Loucy (cell line): Measurements from ENCODE around the gene AKR7A2.
"Not testable (repeated sequence)": the region's sequence is repeated elsewhere in the genome, so short reads cannot be mapped to it uniquely, and the experiment has no call there.

Source experiments
- EZH2phosphoT487 ChIP-seq: fragments of 200-600 bp; IDR thresholded peaks from 2 replicates; pipeline ENCODE4 v1.6.1; 2018; ENCODE audit warnings: antibody characterized with exemption, mild to moderate bottlenecking, moderate library complexity, borderline replicate concordance
- TF ChIP-seq, protein P1 (sequence below): fragments of 200-600 bp; sonication (generic); conservative IDR thresholded peaks from 2 replicates; pipeline ENCODE4 v1.5.1; 2014; ENCODE audit warnings: mild to moderate bottlenecking, antibody characterized with exemption, low read length

- TF ChIP-seq, protein P1, sequence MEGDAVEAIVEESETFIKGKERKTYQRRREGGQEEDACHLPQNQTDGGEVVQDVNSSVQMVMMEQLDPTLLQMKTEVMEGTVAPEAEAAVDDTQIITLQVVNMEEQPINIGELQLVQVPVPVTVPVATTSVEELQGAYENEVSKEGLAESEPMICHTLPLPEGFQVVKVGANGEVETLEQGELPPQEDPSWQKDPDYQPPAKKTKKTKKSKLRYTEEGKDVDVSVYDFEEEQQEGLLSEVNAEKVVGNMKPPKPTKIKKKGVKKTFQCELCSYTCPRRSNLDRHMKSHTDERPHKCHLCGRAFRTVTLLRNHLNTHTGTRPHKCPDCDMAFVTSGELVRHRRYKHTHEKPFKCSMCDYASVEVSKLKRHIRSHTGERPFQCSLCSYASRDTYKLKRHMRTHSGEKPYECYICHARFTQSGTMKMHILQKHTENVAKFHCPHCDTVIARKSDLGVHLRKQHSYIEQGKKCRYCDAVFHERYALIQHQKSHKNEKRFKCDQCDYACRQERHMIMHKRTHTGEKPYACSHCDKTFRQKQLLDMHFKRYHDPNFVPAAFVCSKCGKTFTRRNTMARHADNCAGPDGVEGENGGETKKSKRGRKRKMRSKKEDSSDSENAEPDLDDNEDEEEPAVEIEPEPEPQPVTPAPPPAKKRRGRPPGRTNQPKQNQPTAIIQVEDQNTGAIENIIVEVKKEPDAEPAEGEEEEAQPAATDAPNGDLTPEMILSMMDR = not testable (repeated sequence)
- not testable (repeated sequence) for TF ChIP-seq EZH2phosphoT487
These were observed 26.1 kb downstream of the AKR7A2 start for GRCh38 chr1:19285807-19286206.
